Natural killer cell (primary cell): ENCODE data around the gene SLC13A5. TPM values are rescaled to one million over a fixed set of nuclear protein-coding genes. Genes with fewer than 3 reads are reported as not detected.
A peak's percentile ranks its signal among the peaks of the same experiment; 100 is the strongest.
"Not testable (repeated sequence)": the region's sequence is repeated elsewhere in the genome, so short reads cannot be mapped to it uniquely, and the experiment has no call there.

Experiments used
- ATAC-seq, 3 donors: fragments of 150-1000 bp in 2 of 3; fragments of 200-7000 bp in 1 of 3; cut with Tn5 transposase; 1 replicate in 1 of 3; 2 replicates in 2 of 3; pipeline ENCODE4 v1.10.0; 2021; ENCODE audit warnings: mild to moderate bottlenecking in 2 of 3, moderate library complexity in 2 of 3
- DNase-seq, 2 donors: peaks; one replicate each; pipeline versions ENCODE4 v3.0.0 to v3.0.0-alpha.2; 2013 to 2021; ENCODE audit warnings: mixed read lengths in 1 of 2
- H3K27ac ChIP-seq: one replicate; pipeline ENCODE4 v1.5.1; 2013; ENCODE audit warnings: mild to moderate bottlenecking, low read length
- H3K27me3 ChIP-seq: one replicate; pipeline ENCODE4 v1.6.1; 2013; ENCODE audit warnings: low read length; ENCODE audit not compliant: control insufficient read depth, insufficient read depth
- H3K36me3 ChIP-seq: one replicate; pipeline ENCODE4 v1.6.1; 2013; ENCODE audit warnings: low read length; ENCODE audit not compliant: control insufficient read depth, insufficient read depth
- H3K4me1 ChIP-seq: one replicate; pipeline ENCODE4 v1.6.1; 2013; ENCODE audit warnings: low read length; ENCODE audit not compliant: control insufficient read depth, insufficient read depth
- H3K4me3 ChIP-seq: one replicate; pipeline ENCODE4 v1.5.1; 2013; ENCODE audit warnings: low read length
- H3K9me3 ChIP-seq: one replicate; pipeline ENCODE4 v1.6.1; 2013; ENCODE audit warnings: low read length; ENCODE audit not compliant: control insufficient read depth, insufficient read depth
- H3K27ac Mint-ChIP-seq, 2 donors: one replicate each; pipeline ENCODE4 v1.8.0; 2022; ENCODE audit warnings: mild to moderate bottlenecking in 2 of 2, mixed read lengths in 2 of 2, moderate library complexity in 1 of 2
- H3K27me3 Mint-ChIP-seq, 2 donors: one replicate each; pipeline ENCODE4 v1.8.0; 2022; ENCODE audit warnings: low read depth in 2 of 2, mixed read lengths in 2 of 2
- H3K36me3 Mint-ChIP-seq: one replicate; pipeline ENCODE4 v1.8.0; 2022; ENCODE audit warnings: mixed read lengths
- H3K4me1 Mint-ChIP-seq, 2 donors: one replicate each; pipeline ENCODE4 v1.8.0; 2022; ENCODE audit warnings: mixed read lengths in 2 of 2
- H3K4me3 Mint-ChIP-seq: one replicate; pipeline ENCODE4 v1.8.0; 2022; ENCODE audit warnings: mild to moderate bottlenecking, moderate library complexity, mixed read lengths
- H3K9me3 Mint-ChIP-seq, 2 donors: one replicate each; pipeline ENCODE4 v1.8.0; 2022; ENCODE audit warnings: mixed read lengths in 2 of 2
- CTCF ChIP-seq: fragments of 200-600 bp; IDR thresholded peaks from one replicate; pipeline ENCODE4 v1.8.0; 2022; ENCODE audit warnings: antibody characterized with exemption
- WGBS: methylation state at CpG from one replicate; pipeline ENCODE4 v1.1.7; 2013; ENCODE audit warnings: missing lambda C conversion rate; ENCODE audit not compliant: insufficient coverage; 5-methylcytosine and 5-hydroxymethylcytosine counted together
- intact Hi-C: fragments of 100-400 bp; cut with micrococcal nuclease; formaldehyde crosslinking; loops from one replicate; pipeline ENCODE4 v1.14.2; 2022
- total RNA-seq, 4 donors: library from RNA; stranded (reverse); fragments of 120-200 nt in 1 of 4; gene quantifications; one replicate each; pipeline versions ENCODE4 v1.2.3 to v1.2.4, GENCODE V29; 2013 to 2022

Gene SLC13A5
- total RNA-seq, 3 donors from 2014 or later (not counting 1 experiment from before 2014, with no cell fraction given), result not detected

- no peak overlapping the region for H3K27ac Mint-ChIP-seq
- intact Hi-C loops, result no loop called here
- Histone ChIP-seq H3K4me1 (peaks cover 23% of the 10 kb centered on the region), H3K36me3 (no peaks in the 10 kb centered on the region), H3K4me3 (no peak overlapping the region), H3K9me3 (no peaks in the 10 kb centered on the region), H3K27me3 (no peaks in the 10 kb centered on the region), H3K27ac (no peak overlapping the region)
- no peak for ATAC-seq
- no peaks in the 10 kb centered on the region for H3K36me3 Mint-ChIP-seq
- no peak for TF ChIP-seq CTCF
- H3K4me3 Mint-ChIP-seq, result no peak overlapping the region
- peaks cover 15% of the 10 kb centered on the region in 2 donors for H3K27me3 Mint-ChIP-seq
- H3K9me3 Mint-ChIP-seq, result no peaks in the 10 kb centered on the region
- WGBS, result 59% methylated on average over 5 of the region's 6 CpGs
- H3K4me1 Mint-ChIP-seq, result peaks cover 24% of the 10 kb centered on the region in 2 donors
- peak in 1 of 2 donors; percentile 23 for DNase-seq
Measured at GRCh38 chr17:6749519-6749918, 36.4 kb upstream of the SLC13A5 start.

GRCh38 chr17:6748617-6749016 is 35.4 kb upstream of the SLC13A5 start:
- Histone ChIP-seq H3K9me3 (no peaks in the 10 kb centered on the region), H3K27ac (no peak overlapping the region), H3K4me3 (no peak overlapping the region), H3K36me3 (no peaks in the 10 kb centered on the region), H3K27me3 (no peaks in the 10 kb centered on the region), H3K4me1 (peaks cover 14% of the 10 kb centered on the region)
- no peak overlapping the region for H3K4me3 Mint-ChIP-seq
- intact Hi-C loops, result no loop called here
- TF ChIP-seq CTCF, result no peak
- no peaks in the 10 kb centered on the region for H3K9me3 Mint-ChIP-seq
- no peaks in the 10 kb centered on the region for H3K36me3 Mint-ChIP-seq
- H3K4me1 Mint-ChIP-seq, result peaks cover 18 to 19% of the 10 kb centered on the region in 2 donors
- peaks cover 22 to 23% of the 10 kb centered on the region in 2 donors for H3K27me3 Mint-ChIP-seq
- no peak for ATAC-seq
- no peak for DNase-seq
- H3K27ac Mint-ChIP-seq, result no peak overlapping the region

- H3K27ac ChIP-seq, H3K4me3 Mint-ChIP-seq, H3K4me1 ChIP-seq, DNase-seq, H3K4me1 Mint-ChIP-seq, H3K9me3 ChIP-seq, ATAC-seq, H3K9me3 Mint-ChIP-seq, H3K4me3 ChIP-seq, H3K27me3 ChIP-seq, H3K36me3 Mint-ChIP-seq, intact Hi-C loops, H3K36me3 ChIP-seq, H3K27ac Mint-ChIP-seq: not testable (repeated sequence)
- peaks cover 30 to 39% of the 10 kb centered on the region in 2 donors for H3K27me3 Mint-ChIP-seq
- WGBS, result no CpG with 5 or more reads among the region's 6 CpGs
Measured at GRCh38 chr17:6746665-6747064, 33.5 kb upstream of the SLC13A5 start.

GRCh38 chr17:6729531-6729930 is 16.4 kb upstream of the SLC13A5 start:
- no peak for ATAC-seq
- TF ChIP-seq CTCF, result no peak
- no peaks in the 10 kb centered on the region for H3K36me3 ChIP-seq
- no peaks in the 10 kb centered on the region for H3K9me3 ChIP-seq
- no peaks in the 10 kb centered on the region for H3K9me3 Mint-ChIP-seq
- H3K4me1 ChIP-seq, result no peaks in the 10 kb centered on the region
- no peak overlapping the region for H3K27ac ChIP-seq
- no peak for DNase-seq
- no peak overlapping the region for H3K4me3 Mint-ChIP-seq
- intact Hi-C loops, result no loop called here
- H3K27me3 ChIP-seq, result no peaks in the 10 kb centered on the region
- no peaks in the 10 kb centered on the region for H3K36me3 Mint-ChIP-seq
- 79% methylated on average over 4 of the region's 4 CpGs for WGBS
- no peak overlapping the region for H3K27ac Mint-ChIP-seq
- no peak overlapping the region for H3K4me3 ChIP-seq
- no peaks in the 10 kb centered on the region for H3K4me1 Mint-ChIP-seq
- peaks cover 21 to 24% of the 10 kb centered on the region in 2 donors for H3K27me3 Mint-ChIP-seq
